Measurements from ENCODE around the gene EIF4EBP2.

Gene EIF4EBP2

GRCh38 chr10:70405037-70405824 is 1.3 kb downstream of the EIF4EBP2 start:
- Histone ChIP-seq H3K27me3 (ENCODE audit: control insufficient read depth in 2 of 2, insufficient read depth in 2 of 2, low read length in 2 of 2) (no peaks in the 10 kb centered on the region), H3K9ac (ENCODE audit: low read depth in 1 of 2, low read length in 2 of 2) (peak overlapping the region; percentile 98 to 99), H3K4me1 (ENCODE audit: control insufficient read depth in 2 of 2, insufficient read depth in 2 of 2, low read length in 2 of 2) (peaks cover 17 to 19% of the 10 kb centered on the region in 2 donors), H3K9me3 (ENCODE audit: control insufficient read depth in 2 of 2, low read length in 2 of 2) (no peaks in the 10 kb centered on the region), H3K27ac (ENCODE audit: low read depth in 2 of 2, low read length in 2 of 2) (peak overlapping the region; percentile 98 to 99), H3K36me3 (ENCODE audit: control insufficient read depth in 2 of 2, insufficient read depth in 2 of 2, low read length in 2 of 2) (peaks cover 0 to 4% of the 10 kb centered on the region in 2 donors), H3K4me3 (ENCODE audit: low read length in 2 of 2) (peak overlapping the region; percentile 95 to 96)

- Histone ChIP-seq H3K9ac (ENCODE audit: low read depth in 1 of 2, low read length in 2 of 2) (no peak overlapping the region), H3K27ac (ENCODE audit: low read depth in 2 of 2, low read length in 2 of 2) (no peak overlapping the region), H3K36me3 (ENCODE audit: control insufficient read depth in 2 of 2, insufficient read depth in 2 of 2, low read length in 2 of 2) (peaks cover 4 to 10% of the 10 kb centered on the region in 2 donors), H3K4me1 (ENCODE audit: control insufficient read depth in 2 of 2, insufficient read depth in 2 of 2, low read length in 2 of 2) (peaks cover 14 to 16% of the 10 kb centered on the region in 2 donors), H3K4me3 (ENCODE audit: low read length in 2 of 2) (no peak overlapping the region), H3K9me3 (ENCODE audit: control insufficient read depth in 2 of 2, low read length in 2 of 2) (no peaks in the 10 kb centered on the region), H3K27me3 (ENCODE audit: control insufficient read depth in 2 of 2, insufficient read depth in 2 of 2, low read length in 2 of 2) (no peaks in the 10 kb centered on the region)
Measured at GRCh38 chr10:70409772-70410171, 5.8 kb downstream of the EIF4EBP2 start.

- no peak overlapping the region for H3K27ac ChIP-seq (ENCODE audit: low read depth in 2 of 2, low read length in 2 of 2)
- H3K9ac ChIP-seq (ENCODE audit: low read depth in 1 of 2, low read length in 2 of 2) = no peak overlapping the region
- peaks cover 4 to 10% of the 10 kb centered on the region in 2 donors for H3K36me3 ChIP-seq (ENCODE audit: control insufficient read depth in 2 of 2, insufficient read depth in 2 of 2, low read length in 2 of 2)
- H3K9me3 ChIP-seq (ENCODE audit: control insufficient read depth in 2 of 2, low read length in 2 of 2) = no peaks in the 10 kb centered on the region
- peaks cover 10% of the 10 kb centered on the region in 2 donors for H3K4me1 ChIP-seq (ENCODE audit: control insufficient read depth in 2 of 2, insufficient read depth in 2 of 2, low read length in 2 of 2)
- H3K27me3 ChIP-seq (ENCODE audit: control insufficient read depth in 2 of 2, insufficient read depth in 2 of 2, low read length in 2 of 2) = no peaks in the 10 kb centered on the region
- H3K4me3 ChIP-seq (ENCODE audit: low read length in 2 of 2) = no peak overlapping the region
Measured at GRCh38 chr10:70410608-70411007, 6.7 kb downstream of the EIF4EBP2 start.

- Histone ChIP-seq H3K4me3 (ENCODE audit: low read length in 2 of 2) (no peak overlapping the region), H3K36me3 (ENCODE audit: control insufficient read depth in 2 of 2, insufficient read depth in 2 of 2, low read length in 2 of 2) (peaks cover 4 to 10% of the 10 kb centered on the region in 2 donors), H3K9ac (ENCODE audit: low read depth in 1 of 2, low read length in 2 of 2) (no peak overlapping the region), H3K27me3 (ENCODE audit: control insufficient read depth in 2 of 2, insufficient read depth in 2 of 2, low read length in 2 of 2) (no peaks in the 10 kb centered on the region), H3K9me3 (ENCODE audit: control insufficient read depth in 2 of 2, low read length in 2 of 2) (no peaks in the 10 kb centered on the region), H3K27ac (ENCODE audit: low read depth in 2 of 2, low read length in 2 of 2) (no peak overlapping the region), H3K4me1 (ENCODE audit: control insufficient read depth in 2 of 2, insufficient read depth in 2 of 2, low read length in 2 of 2) (peaks cover 0 to 2% of the 10 kb centered on the region in 2 donors)
Measured at GRCh38 chr10:70412356-70412755, 8.4 kb downstream of the EIF4EBP2 start.

- Histone ChIP-seq H3K27me3 (ENCODE audit: control insufficient read depth in 2 of 2, insufficient read depth in 2 of 2, low read length in 2 of 2) (no peaks in the 10 kb centered on the region), H3K4me1 (ENCODE audit: control insufficient read depth in 2 of 2, insufficient read depth in 2 of 2, low read length in 2 of 2) (no peaks in the 10 kb centered on the region), H3K27ac (ENCODE audit: low read depth in 2 of 2, low read length in 2 of 2) (no peak overlapping the region), H3K9ac (ENCODE audit: low read depth in 1 of 2, low read length in 2 of 2) (no peak overlapping the region), H3K4me3 (ENCODE audit: low read length in 2 of 2) (no peak overlapping the region), H3K9me3 (ENCODE audit: control insufficient read depth in 2 of 2, low read length in 2 of 2) (no peaks in the 10 kb centered on the region), H3K36me3 (ENCODE audit: control insufficient read depth in 2 of 2, insufficient read depth in 2 of 2, low read length in 2 of 2) (peaks cover 18 to 31% of the 10 kb centered on the region in 2 donors)
Measured at GRCh38 chr10:70417568-70417967, 13.6 kb downstream of the EIF4EBP2 start.

- no peak overlapping the region for H3K27ac ChIP-seq (ENCODE audit: low read depth in 2 of 2, low read length in 2 of 2)
- H3K9ac ChIP-seq (ENCODE audit: low read depth in 1 of 2, low read length in 2 of 2) = no peak overlapping the region
- H3K36me3 ChIP-seq (ENCODE audit: control insufficient read depth in 2 of 2, insufficient read depth in 2 of 2, low read length in 2 of 2) = peaks cover 23 to 38% of the 10 kb centered on the region in 2 donors
- H3K27me3 ChIP-seq (ENCODE audit: control insufficient read depth in 2 of 2, insufficient read depth in 2 of 2, low read length in 2 of 2) = no peaks in the 10 kb centered on the region
- no peak overlapping the region for H3K4me3 ChIP-seq (ENCODE audit: low read length in 2 of 2)
- H3K4me1 ChIP-seq (ENCODE audit: control insufficient read depth in 2 of 2, insufficient read depth in 2 of 2, low read length in 2 of 2) = no peaks in the 10 kb centered on the region
- H3K9me3 ChIP-seq (ENCODE audit: control insufficient read depth in 2 of 2, low read length in 2 of 2) = no peaks in the 10 kb centered on the region
Measured at GRCh38 chr10:70418229-70418628, 14.3 kb downstream of the EIF4EBP2 start.

- no peak overlapping the region for H3K9ac ChIP-seq (ENCODE audit: low read depth in 1 of 2, low read length in 2 of 2)
- no peak overlapping the region for H3K27ac ChIP-seq (ENCODE audit: low read depth in 2 of 2, low read length in 2 of 2)
- H3K27me3 ChIP-seq (ENCODE audit: control insufficient read depth in 2 of 2, insufficient read depth in 2 of 2, low read length in 2 of 2) = no peaks in the 10 kb centered on the region
- no peak overlapping the region for H3K4me3 ChIP-seq (ENCODE audit: low read length in 2 of 2)
- H3K9me3 ChIP-seq (ENCODE audit: control insufficient read depth in 2 of 2, low read length in 2 of 2) = no peaks in the 10 kb centered on the region
- peaks cover 25 to 43% of the 10 kb centered on the region in 2 donors for H3K36me3 ChIP-seq (ENCODE audit: control insufficient read depth in 2 of 2, insufficient read depth in 2 of 2, low read length in 2 of 2)
- no peaks in the 10 kb centered on the region for H3K4me1 ChIP-seq (ENCODE audit: control insufficient read depth in 2 of 2, insufficient read depth in 2 of 2, low read length in 2 of 2)
Measured at GRCh38 chr10:70418713-70419112, 14.8 kb downstream of the EIF4EBP2 start.

GRCh38 chr10:70424320-70424719 is 20.4 kb downstream of the EIF4EBP2 start:
- Histone ChIP-seq H3K9ac (ENCODE audit: low read depth in 1 of 2, low read length in 2 of 2) (no peak overlapping the region), H3K27ac (ENCODE audit: low read depth in 2 of 2, low read length in 2 of 2) (no peak overlapping the region), H3K36me3 (ENCODE audit: control insufficient read depth in 2 of 2, insufficient read depth in 2 of 2, low read length in 2 of 2) (peaks cover 42 to 76% of the 10 kb centered on the region in 2 donors), H3K4me1 (ENCODE audit: control insufficient read depth in 2 of 2, insufficient read depth in 2 of 2, low read length in 2 of 2) (peaks cover 11 to 15% of the 10 kb centered on the region in 2 donors), H3K27me3 (ENCODE audit: control insufficient read depth in 2 of 2, insufficient read depth in 2 of 2, low read length in 2 of 2) (no peaks in the 10 kb centered on the region), H3K4me3 (ENCODE audit: low read length in 2 of 2) (no peak overlapping the region), H3K9me3 (ENCODE audit: control insufficient read depth in 2 of 2, low read length in 2 of 2) (no peaks in the 10 kb centered on the region)

- Histone ChIP-seq H3K4me3 (ENCODE audit: low read length in 2 of 2) (no peak overlapping the region), H3K9ac (ENCODE audit: low read depth in 1 of 2, low read length in 2 of 2) (no peak overlapping the region), H3K36me3 (ENCODE audit: control insufficient read depth in 2 of 2, insufficient read depth in 2 of 2, low read length in 2 of 2) (peaks cover 42 to 72% of the 10 kb centered on the region in 2 donors), H3K4me1 (ENCODE audit: control insufficient read depth in 2 of 2, insufficient read depth in 2 of 2, low read length in 2 of 2) (peaks cover 14 to 18% of the 10 kb centered on the region in 2 donors), H3K9me3 (ENCODE audit: control insufficient read depth in 2 of 2, low read length in 2 of 2) (no peaks in the 10 kb centered on the region), H3K27ac (ENCODE audit: low read depth in 2 of 2, low read length in 2 of 2) (peak overlapping the region in 1 of 2 donors; percentile 39), H3K27me3 (ENCODE audit: control insufficient read depth in 2 of 2, insufficient read depth in 2 of 2, low read length in 2 of 2) (no peaks in the 10 kb centered on the region)
Measured at GRCh38 chr10:70425096-70425495, 21.2 kb downstream of the EIF4EBP2 start.

- Histone ChIP-seq H3K27me3 (ENCODE audit: control insufficient read depth in 2 of 2, insufficient read depth in 2 of 2, low read length in 2 of 2) (no peaks in the 10 kb centered on the region), H3K27ac (ENCODE audit: low read depth in 2 of 2, low read length in 2 of 2) (no peak overlapping the region), H3K4me1 (ENCODE audit: control insufficient read depth in 2 of 2, insufficient read depth in 2 of 2, low read length in 2 of 2) (peaks cover 28 to 29% of the 10 kb centered on the region in 2 donors), H3K9me3 (ENCODE audit: control insufficient read depth in 2 of 2, low read length in 2 of 2) (no peaks in the 10 kb centered on the region), H3K9ac (ENCODE audit: low read depth in 1 of 2, low read length in 2 of 2) (no peak overlapping the region), H3K36me3 (ENCODE audit: control insufficient read depth in 2 of 2, insufficient read depth in 2 of 2, low read length in 2 of 2) (peaks cover 32 to 57% of the 10 kb centered on the region in 2 donors), H3K4me3 (ENCODE audit: low read length in 2 of 2) (no peak overlapping the region)
Measured at GRCh38 chr10:70426823-70427222, 22.9 kb downstream of the EIF4EBP2 start.

Measured in mucosa of rectum (tissue), 2 donors.